Ovary (tissue), 3 donors: ENCODE results near the gene SH3BP4.

Experiments used
- CTCF ChIP-seq, 3 donors: fragments of 450-650 bp in 2 of 3; fragments of 200-600 bp in 1 of 3; IDR thresholded peaks; one replicate each; pipeline versions ENCODE4 v1.5.1 to v1.8.0; 2016 to 2022; ENCODE audit warnings: antibody characterized with exemption in 3 of 3, mild to moderate bottlenecking in 1 of 3
- EP300 ChIP-seq: sonication (generic); formaldehyde crosslinking; IDR thresholded peaks from one replicate; pipeline ENCODE4 v1.6.1; 2017; ENCODE audit warnings: antibody characterized with exemption
- donor health status: DM: no; HTN: no; CAD: no.

DNA sequence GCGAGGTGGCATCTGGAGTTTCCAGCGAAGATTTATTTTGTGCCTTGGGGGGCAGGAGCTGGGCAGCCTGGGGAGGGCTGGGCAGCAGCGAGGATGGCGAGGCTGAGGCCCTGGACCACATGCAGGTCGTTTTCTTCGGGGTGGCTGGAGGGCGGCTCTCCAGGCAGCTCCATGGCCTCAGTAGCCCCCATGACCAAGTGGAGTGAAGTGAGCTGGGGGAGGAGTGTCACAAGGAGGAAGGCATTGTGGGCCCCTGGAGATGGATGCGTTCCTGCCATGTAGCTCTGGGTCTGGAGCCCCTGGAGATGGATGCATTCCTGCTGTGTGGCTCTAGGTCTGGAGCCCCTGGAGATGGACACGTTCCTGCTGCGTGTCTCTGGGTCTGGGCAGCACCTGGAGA is 40.4 kb downstream of the SH3BP4 start:
- TF ChIP-seq CTCF (IDR thresholded peaks at IDR 0.05) (no peak), EP300 (no peak)
